Right lobe of liver (tissue), 6 donors: ENCODE results near the gene COCH. TPM values are rescaled to one million over a fixed set of nuclear protein-coding genes. Genes with fewer than 3 reads are reported as not detected.

ENCODE experiments used
- ATAC-seq, 4 donors: fragments of 200-7000 bp; cut with Tn5 transposase; one replicate each; pipeline ENCODE4 v1.9.1; 2020; ENCODE audit warnings: mild to moderate bottlenecking in 4 of 4, moderate library complexity in 4 of 4
- DNase-seq, 3 donors: peaks; one replicate each; pipeline ENCODE4 v3.0.0-alpha.2; 2020
- H3K27ac ChIP-seq, 3 donors: fragments of 200-600 bp; one replicate each; pipeline ENCODE4 v1.8.0; 2022
- H3K27me3 ChIP-seq, 2 donors: fragments of 200-600 bp; one replicate each; pipeline ENCODE4 v1.8.0; 2022
- H3K36me3 ChIP-seq, 4 donors: fragments of 200-600 bp; sonication (generic) in 1 of 4; one replicate each; pipeline versions ENCODE4 v1.5.1 to v1.8.0; 2017 to 2022; ENCODE audit warnings: control low read depth in 1 of 4
- H3K4me1 ChIP-seq, 4 donors: fragments of 200-600 bp; sonication (generic) in 1 of 4; one replicate each; pipeline versions ENCODE4 v1.5.1 to v1.8.0; 2017 to 2022; ENCODE audit warnings: control low read depth in 1 of 4
- H3K4me3 ChIP-seq, 3 donors: fragments of 200-600 bp; one replicate each; pipeline ENCODE4 v1.8.0; 2022
- H3K9me3 ChIP-seq, 4 donors: fragments of 200-600 bp; sonication (generic) in 1 of 4; one replicate each; pipeline versions ENCODE4 v1.5.1 to v1.8.0; 2017 to 2022; ENCODE audit warnings: control low read depth in 1 of 4
- CTCF ChIP-seq, 4 donors: fragments of 200-600 bp in 3 of 4; fragments of 450-650 bp in 1 of 4; IDR thresholded peaks; one replicate each; pipeline versions ENCODE4 v1.5.1 to v1.8.0; 2016 to 2022; ENCODE audit warnings: antibody characterized with exemption in 4 of 4, mild to moderate bottlenecking in 2 of 4
- POLR2A ChIP-seq: fragments of 450-650 bp; IDR thresholded peaks from one replicate; pipeline ENCODE4 v1.6.1; 2017; ENCODE audit warnings: antibody characterized with exemption, mild to moderate bottlenecking
- WGBS: methylation state at CpG from one replicate; pipeline ENCODE4 v1.1.6; 2018; ENCODE audit warnings: low coverage, low lambda C conversion rate; ENCODE audit not compliant: insufficient coverage; ENCODE audit errors: missing lambda C conversion rate; 5-methylcytosine and 5-hydroxymethylcytosine counted together
- intact Hi-C, 2 donors: fragments of 100-400 bp; cut with DNase I; formaldehyde crosslinking; loops; one replicate each; pipeline versions ENCODE4 v1.11.2 to v1.14.1; 2022
- long read RNA-seq: library from polyadenylated mRNA; unstranded; transcript quantifications from one replicate; pipeline ENCODE4 v2.0.0, GENCODE V29; 2019
- total RNA-seq, 6 experiments: library from RNA; depleted of rRNA in 2 of 6; stranded (reverse); fragments of >200 nt in 2 of 6; fragmentation: NEBNext Ultra II Directional in 3 of 6; extraction: Animal tissue kit (Norgen Biotek cat#: 25700) in 3 of 6; gene quantifications; one replicate each; pipeline versions ENCODE4 v1.1.0 to v1.2.4, GENCODE V29; 2016 to 2023
- donor health status: DM: no; HTN: yes; CAD: no.
- donor health status: DM: no; HTN: no; CAD: no.
- donor health status: DM: no; HTN: no; CAD: no.
- donor health status: DM: no; HTN: yes; CAD: no.
- donor health status: DM: no; HTN: yes; CAD: no.

COCH gene
- total RNA-seq = 1 to 10 TPM in 2 of 6 experiments, under 1 TPM in 3, not detected in 1; 0.14 to 2.9 (median 0.60) TPM
- long read RNA-seq, partial matches to known transcripts = 0 of 5 reads
- long read RNA-seq, other reads (novel, unspliced or antisense) = 5 of 5 reads

GRCh38 chr14:30874120-30874998, at the start of gene COCH:
Gene COCH, plus strand, starts transcription at chr14:30874559. Its CDS starts 380 bp downstream, at chr14:30874939.
- peaks cover 0 to 9% of the 10 kb centered on the region in 2 donors for H3K27me3 ChIP-seq
- no peaks in the 10 kb centered on the region for H3K36me3 ChIP-seq
- TF ChIP-seq CTCF (IDR thresholded peaks at IDR 0.05) = peak; percentile 23 to 43 (median 36)
- no peak for TF ChIP-seq POLR2A
- DNase-seq = peak in 2 of 3 donors; percentile 47 to 53
- peaks cover 0 to 18% (median 5%) of the 10 kb centered on the region in 4 donors for H3K4me1 ChIP-seq
- H3K27ac ChIP-seq = no peak within 1 kb of the TSS
- no peaks in the 10 kb centered on the region for H3K9me3 ChIP-seq
- intact Hi-C loops = no loop called here
- H3K4me3 ChIP-seq = peak within 1 kb of the TSS; percentile 44 to 64 (median 48)
- peak; percentile 74 to 78 (median 76) for ATAC-seq
- WGBS = 0% methylated on average over 1 of the region's 99 CpGs

- 100% methylated on average over 1 of the region's 1 CpG for WGBS
- ATAC-seq (no peak), DNase-seq (no peak)
- intact Hi-C loops = no loop called here
- no peaks in the 10 kb centered on the region for H3K4me1 ChIP-seq
- H3K27me3 ChIP-seq = no peaks in the 10 kb centered on the region
- no peak overlapping the region for H3K27ac ChIP-seq
- H3K9me3 ChIP-seq = no peaks in the 10 kb centered on the region
- no peak overlapping the region for H3K4me3 ChIP-seq
- TF ChIP-seq POLR2A (no peak), CTCF (IDR thresholded peaks at IDR 0.05) (no peak)
- no peaks in the 10 kb centered on the region for H3K36me3 ChIP-seq
Measured at GRCh38 chr14:30826070-30826469, 48.3 kb upstream of the COCH start.

GRCh38 chr14:30829853-30830252, 44.5 kb upstream of the COCH start:
- ATAC-seq (no peak), DNase-seq (no peak)
- TF ChIP-seq POLR2A (no peak), CTCF (IDR thresholded peaks at IDR 0.05) (no peak)
- no peaks in the 10 kb centered on the region for H3K4me1 ChIP-seq
- intact Hi-C loops = no loop called here
- no peaks in the 10 kb centered on the region for H3K27me3 ChIP-seq
- WGBS = 51% methylated on average over 4 of the region's 4 CpGs
- H3K36me3 ChIP-seq = no peaks in the 10 kb centered on the region
- no peaks in the 10 kb centered on the region for H3K9me3 ChIP-seq
- H3K4me3 ChIP-seq = no peak overlapping the region
- H3K27ac ChIP-seq = no peak overlapping the region

GRCh38 chr14:30834353-30834752, 40.0 kb upstream of the COCH start:
- no peak for TF ChIP-seq POLR2A
- TF ChIP-seq CTCF (IDR thresholded peaks at IDR 0.05) = no peak
- Histone ChIP-seq H3K4me3 (no peak overlapping the region), H3K36me3 (no peaks in the 10 kb centered on the region), H3K27me3 (no peaks in the 10 kb centered on the region), H3K4me1 (no peaks in the 10 kb centered on the region), H3K27ac (no peak overlapping the region), H3K9me3 (no peaks in the 10 kb centered on the region)
- intact Hi-C loops = no loop called here
- ATAC-seq (no peak), DNase-seq (no peak)
